BE2C (cell line): ENCODE results near the gene ARHGEF1.

Source experiments
- DNase-seq: peaks from one replicate; pipeline ENCODE4 v3.0.0-alpha.2; 2020
- H3K27me3 ChIP-seq: fragments of 250-450 bp; sonication (Bioruptor Pico); 2 replicates; pipeline ENCODE4 v1.5.1; 2020; ENCODE audit warnings: mild to moderate bottlenecking
- H3K36me3 ChIP-seq: fragments of 250-450 bp; sonication (Bioruptor Pico); 2 replicates; pipeline ENCODE4 v1.5.1; 2020; ENCODE audit warnings: mild to moderate bottlenecking
- H3K4me1 ChIP-seq: fragments of 250-450 bp; sonication (Bioruptor Pico); 2 replicates; pipeline ENCODE4 v1.5.1; 2020
- H3K4me3 ChIP-seq: 2 replicates; pipeline ENCODE4 v1.5.1; 2011; ENCODE audit warnings: low read depth, low read length
- H3K9me3 ChIP-seq: fragments of 250-450 bp; sonication (Bioruptor Pico); 2 replicates; pipeline ENCODE4 v1.5.1; 2020
- TF ChIP-seq, protein P1 (sequence below): IDR thresholded peaks from 2 replicates; pipeline ENCODE4 v1.5.1; 2012; ENCODE audit warnings: mild to moderate bottlenecking, low read depth, low read length

The ARHGEF1 gene

GRCh38 chr19:41956621-41957020 lies 73.6 kb downstream of the ARHGEF1 start:
- no peaks in the 10 kb centered on the region for H3K36me3 ChIP-seq
- H3K4me3 ChIP-seq = no peak overlapping the region
- no peak for DNase-seq
- no peaks in the 10 kb centered on the region for H3K27me3 ChIP-seq
- TF ChIP-seq, protein P1, sequence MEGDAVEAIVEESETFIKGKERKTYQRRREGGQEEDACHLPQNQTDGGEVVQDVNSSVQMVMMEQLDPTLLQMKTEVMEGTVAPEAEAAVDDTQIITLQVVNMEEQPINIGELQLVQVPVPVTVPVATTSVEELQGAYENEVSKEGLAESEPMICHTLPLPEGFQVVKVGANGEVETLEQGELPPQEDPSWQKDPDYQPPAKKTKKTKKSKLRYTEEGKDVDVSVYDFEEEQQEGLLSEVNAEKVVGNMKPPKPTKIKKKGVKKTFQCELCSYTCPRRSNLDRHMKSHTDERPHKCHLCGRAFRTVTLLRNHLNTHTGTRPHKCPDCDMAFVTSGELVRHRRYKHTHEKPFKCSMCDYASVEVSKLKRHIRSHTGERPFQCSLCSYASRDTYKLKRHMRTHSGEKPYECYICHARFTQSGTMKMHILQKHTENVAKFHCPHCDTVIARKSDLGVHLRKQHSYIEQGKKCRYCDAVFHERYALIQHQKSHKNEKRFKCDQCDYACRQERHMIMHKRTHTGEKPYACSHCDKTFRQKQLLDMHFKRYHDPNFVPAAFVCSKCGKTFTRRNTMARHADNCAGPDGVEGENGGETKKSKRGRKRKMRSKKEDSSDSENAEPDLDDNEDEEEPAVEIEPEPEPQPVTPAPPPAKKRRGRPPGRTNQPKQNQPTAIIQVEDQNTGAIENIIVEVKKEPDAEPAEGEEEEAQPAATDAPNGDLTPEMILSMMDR = no peak
- no peaks in the 10 kb centered on the region for H3K9me3 ChIP-seq
- H3K4me1 ChIP-seq = no peaks in the 10 kb centered on the region
